GM19238 (cell line): ENCODE results near the gene THBS3.
"Not testable (repeated sequence)": the region's sequence is repeated elsewhere in the genome, so short reads cannot be mapped to it uniquely, and the experiment has no call there.

Source experiments
- DNase-seq: peaks from one replicate; pipeline ENCODE4 v3.0.0; 2011; ENCODE audit warnings: low spot score; ENCODE audit not compliant: insufficient read length

Gene THBS3

DNA sequence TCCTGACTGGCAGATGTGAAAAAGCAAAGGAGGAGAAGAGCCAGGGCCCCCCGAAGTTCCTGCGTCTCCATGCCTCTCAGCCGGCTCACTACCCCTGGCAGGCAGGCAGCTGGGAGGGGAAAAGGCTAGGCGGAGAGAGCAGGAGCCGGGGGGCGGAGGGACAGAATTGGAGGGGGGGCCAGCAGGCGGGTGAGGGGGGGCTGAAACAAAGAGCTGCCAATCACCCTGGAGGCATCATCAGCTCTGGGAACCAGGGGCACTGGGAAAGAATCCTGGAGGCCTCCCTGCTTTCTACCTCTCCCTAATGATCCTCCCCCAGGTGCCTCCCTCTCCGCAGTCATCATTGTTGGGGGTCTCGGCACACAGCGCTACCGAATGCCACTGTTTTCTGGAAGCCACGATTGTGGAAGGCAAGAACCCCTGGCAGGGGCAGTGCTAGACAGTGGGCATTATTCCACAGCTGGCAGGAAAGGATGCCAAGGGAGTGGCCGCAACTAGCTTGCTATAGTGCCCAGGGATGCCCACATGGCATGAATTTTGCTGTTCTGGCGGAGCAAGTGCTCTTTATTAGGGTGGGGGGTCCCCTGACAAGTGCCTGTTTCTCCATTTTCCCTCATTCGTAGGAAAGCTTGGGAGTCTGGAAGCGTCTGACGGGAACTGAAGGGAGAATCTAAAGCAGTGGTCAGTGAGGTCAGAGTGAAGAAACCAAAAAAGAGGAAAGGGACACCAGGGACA lies at the start of gene THBS3:
Gene THBS3, minus strand, starts transcription at position 92 of the 735 bp plus-strand sequence. Its CDS starts 21 bp downstream, at position 71.
- DNase-seq = no peak

DNA sequence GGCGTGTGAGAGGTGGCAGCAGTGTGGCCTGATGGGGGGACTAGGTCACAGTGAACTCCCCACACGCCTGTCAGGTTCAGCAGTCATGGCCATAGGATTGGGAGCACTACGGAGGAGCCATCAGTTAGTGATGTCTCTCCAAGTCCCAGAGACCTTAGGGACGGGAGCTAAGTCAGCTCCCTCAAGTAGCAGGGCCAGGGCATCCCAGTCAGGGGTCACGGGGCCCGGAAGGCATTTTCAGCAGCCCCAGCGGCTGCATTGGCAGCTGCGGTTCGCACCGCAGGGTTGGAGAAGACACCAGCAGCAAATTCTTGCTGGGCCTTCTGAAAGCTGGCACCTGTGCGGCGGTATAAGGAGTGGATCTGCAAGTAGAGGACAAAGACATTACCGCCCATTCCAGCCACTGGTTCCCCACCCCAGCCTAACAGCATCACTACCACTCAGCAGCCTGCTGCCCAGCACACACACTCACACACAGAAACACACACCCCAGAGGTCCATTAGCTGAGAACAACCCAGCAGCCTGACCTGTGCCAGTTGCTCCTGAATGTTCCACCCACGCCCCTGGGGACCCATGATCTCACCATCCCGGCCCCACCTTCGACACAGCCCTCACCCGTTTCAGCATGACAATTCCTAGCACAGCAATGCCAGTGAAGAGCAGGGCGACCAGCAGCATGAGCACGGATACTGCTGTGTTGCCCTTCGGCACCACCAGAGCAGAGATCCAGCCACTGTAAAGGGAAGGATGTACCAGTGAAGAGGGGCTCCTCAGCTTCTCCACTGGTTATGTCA lies 48.6 kb upstream of the THBS3 start:
- no peak for DNase-seq

DNA sequence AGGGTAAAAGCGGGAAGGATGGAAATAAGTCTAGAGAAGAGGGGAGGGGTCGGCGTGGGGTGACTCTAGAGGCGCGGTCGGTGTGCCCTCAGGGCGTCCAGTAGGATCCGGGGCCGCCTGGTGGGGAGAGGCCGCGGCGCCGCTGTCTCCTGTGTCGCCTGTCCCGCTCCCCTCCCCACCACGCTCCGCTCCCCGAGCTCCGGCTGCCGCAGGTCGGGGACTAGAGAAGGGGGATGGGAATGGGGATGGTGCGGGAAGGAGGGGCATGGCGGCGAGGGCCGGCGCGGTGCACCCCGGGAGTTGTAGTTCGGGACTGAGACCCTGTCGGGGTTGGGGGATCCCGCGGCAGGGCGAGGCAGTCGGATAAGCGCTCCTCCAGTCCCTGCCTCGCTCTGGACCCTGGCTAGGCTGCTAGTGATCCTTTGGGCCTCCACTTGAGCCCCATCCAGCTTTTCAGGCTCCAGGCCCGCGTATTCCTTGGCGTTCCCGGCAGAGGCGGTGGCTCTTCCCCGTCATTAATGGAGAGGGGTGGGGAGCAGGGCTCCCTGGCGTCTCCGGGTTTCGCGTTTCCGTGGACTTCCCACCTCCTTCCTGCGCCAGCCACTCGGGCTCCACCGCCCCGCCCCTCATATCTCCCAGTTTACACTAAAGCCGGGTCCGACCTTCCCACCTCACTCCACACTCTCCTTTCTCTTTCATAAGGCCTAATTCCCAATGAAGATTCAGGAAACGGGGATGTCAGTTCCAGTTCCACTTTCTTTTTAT lies 47.7 kb upstream of the THBS3 start, which contains the start of gene ENTREP3:
Gene ENTREP3, minus strand, starts transcription at position 241 of the 765 bp plus-strand sequence. CDS start 606 bp downstream, outside the sequence.
- DNase-seq = peak; percentile 91

DNA sequence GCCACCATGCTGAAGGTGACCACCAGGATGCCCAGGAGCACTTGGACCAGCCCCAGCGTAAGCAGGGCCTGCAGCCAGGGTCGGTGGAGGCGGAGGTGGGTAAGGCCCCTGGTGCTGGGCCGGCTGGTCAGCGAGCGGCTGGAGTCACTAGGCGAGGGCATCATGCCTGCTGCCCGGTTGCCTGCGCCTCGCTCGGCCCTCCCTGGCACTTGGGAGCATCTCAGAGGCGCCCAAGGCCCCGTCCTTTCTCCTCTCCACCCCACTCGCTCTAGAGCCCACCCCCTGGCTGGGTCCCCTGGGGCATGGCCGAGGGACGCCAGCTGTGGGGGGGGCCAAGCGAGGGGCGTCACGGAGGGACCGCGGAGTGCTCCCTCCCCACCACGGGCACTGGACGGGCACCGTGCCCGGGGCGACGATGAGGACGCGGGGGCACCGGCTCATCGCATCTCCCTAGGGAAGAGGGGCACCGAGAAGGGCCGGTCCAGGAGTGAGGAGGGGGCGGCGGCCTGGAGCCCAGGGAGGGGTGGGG lies 47.1 kb upstream of the THBS3 start:
- DNase-seq = peak; percentile 20

DNA sequence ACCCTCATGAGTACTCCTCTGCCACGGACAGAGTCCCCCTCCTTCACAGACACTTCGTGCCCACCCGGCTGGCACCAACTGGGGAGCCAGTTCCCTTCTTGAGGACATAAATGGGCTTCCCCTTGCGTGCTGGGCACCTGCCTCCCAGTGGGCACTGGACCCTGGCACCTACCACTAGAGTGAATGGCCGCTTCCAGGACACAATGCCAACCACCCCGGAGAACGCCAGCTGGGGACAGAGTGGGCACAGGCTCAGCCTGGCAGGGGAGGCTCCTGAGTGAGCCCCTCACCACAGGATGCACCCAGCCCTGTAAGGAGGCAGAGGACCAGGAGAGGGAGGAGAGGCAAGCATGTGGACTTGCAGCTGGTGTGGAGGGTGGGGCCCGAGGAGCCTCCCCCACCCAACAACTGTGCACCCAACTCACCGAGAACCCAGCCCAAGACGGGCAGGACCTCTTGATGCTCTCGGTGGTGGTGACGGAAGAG lies 46.6 kb upstream of the THBS3 start:
- no peak for DNase-seq

DNA sequence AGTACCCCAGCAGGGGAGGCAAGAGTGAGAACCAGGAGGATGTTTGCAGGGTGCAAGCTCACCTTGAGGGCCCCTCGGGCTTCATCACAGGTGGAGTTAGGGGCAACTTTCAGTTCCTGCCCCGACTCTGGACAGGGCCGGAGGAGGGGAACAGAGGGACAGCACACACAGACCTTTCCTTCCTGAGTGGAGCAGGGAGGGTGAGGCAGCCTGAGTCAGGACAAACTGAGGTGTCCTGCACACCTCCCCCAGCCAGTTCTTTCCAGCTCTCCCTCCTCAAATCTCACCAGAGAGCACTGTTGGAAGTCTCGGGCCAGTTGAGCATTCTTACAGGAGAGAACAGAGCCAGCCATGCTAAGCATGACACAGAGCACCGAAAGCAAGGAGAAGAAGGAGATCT lies 46.1 kb upstream of the THBS3 start:
- DNase-seq = no peak

DNA sequence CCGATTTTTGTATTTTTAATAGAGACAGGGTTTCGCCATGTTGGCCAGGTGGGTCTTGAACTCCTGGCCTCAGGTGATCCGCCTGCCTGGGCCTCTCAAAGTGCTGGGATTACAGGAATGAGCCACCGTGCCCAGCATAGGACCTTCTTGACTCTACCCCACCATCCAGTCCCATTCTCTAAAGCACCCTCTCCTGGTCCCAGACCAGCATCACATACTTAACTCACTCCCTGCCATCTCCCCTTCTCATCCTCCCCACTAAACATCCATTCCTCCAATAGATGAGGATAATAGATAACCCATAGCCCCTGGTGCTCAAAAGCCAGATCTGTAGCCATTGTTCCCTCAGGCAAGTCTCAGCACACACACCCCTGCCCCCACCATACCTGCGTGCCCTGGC lies 45.5 kb upstream of the THBS3 start:
- no peak for DNase-seq

DNA sequence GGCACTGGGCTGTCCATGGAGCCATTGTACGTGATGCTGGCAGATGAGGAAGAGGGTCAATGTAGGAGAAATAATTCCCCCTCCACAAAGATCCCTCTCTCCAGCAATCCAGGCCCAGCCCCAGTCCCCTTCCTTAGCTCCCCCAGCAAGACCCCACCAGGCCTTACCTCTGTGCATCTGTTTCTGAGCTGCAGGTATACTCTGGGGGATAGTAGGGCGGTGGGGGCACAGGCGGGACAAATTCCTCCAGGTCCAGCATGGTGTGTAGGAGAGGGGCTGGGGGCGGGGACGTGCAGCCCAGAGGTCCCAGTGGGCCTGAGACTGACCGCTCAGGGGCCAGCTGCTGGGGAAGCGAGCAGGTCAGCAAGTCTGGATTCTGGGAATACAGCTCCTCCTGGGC lies 43.9 kb upstream of the THBS3 start:
- no peak for DNase-seq

DNA sequence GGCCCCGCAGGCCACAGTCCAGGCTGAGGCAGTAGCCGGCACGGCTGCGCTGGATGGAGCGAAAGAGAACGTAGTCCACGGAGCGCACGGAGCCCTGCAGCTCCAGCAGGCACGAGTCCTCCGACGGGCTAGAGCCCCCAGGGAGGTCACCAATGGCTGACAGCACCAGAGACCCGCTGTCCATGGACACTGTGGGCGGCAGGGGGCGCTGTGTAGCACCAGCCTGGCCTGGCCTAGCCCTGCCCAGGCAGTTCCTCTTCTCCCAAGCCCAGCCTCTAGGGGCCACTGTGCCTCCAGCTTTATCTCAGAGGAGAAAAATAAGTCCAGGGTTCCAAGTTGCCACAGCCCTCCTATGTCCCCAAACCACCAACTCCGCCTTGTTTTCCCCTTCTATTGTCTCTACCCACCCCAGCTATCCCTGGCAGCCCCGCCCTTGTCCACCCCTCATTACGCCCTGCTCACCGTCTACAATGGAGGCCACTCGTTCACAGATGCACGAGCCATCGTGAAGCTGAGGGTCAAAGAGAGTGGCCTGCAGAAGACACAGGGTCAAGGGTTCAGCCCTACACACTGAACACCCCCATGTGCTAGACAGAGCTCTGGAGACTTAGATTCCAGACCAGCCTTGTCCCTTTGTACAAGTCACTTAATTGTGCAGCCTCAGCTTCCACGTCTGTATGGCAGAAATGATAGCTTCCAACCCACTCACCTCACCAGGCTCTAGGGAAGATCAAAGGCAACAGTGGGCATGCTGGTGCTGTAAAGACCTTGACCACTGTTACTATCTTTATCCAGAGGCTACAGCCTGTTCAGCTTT lies 43.1 kb upstream of the THBS3 start:
- DNase-seq = peak; percentile 98

DNA sequence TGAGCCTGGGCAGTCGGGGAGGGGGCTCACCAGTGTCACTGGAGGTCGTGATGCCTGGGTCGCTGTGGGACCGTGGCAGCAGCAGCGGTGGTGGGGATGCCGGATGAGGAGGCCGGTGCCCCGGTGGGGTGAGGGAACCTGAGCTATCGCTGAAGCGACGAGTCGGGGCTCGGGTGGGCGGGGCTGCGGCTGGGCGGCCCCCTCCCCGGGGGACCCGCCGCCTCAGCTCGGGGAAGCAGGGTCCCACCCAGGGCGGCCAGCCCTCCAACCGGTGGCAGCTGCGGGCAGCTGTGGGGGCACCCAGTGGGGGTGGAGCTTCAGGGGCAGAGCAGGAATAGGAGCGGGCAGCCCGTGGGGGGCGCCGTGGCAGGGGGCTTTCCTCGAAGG lies 42.5 kb upstream of the THBS3 start:
- no peak for DNase-seq

DNA sequence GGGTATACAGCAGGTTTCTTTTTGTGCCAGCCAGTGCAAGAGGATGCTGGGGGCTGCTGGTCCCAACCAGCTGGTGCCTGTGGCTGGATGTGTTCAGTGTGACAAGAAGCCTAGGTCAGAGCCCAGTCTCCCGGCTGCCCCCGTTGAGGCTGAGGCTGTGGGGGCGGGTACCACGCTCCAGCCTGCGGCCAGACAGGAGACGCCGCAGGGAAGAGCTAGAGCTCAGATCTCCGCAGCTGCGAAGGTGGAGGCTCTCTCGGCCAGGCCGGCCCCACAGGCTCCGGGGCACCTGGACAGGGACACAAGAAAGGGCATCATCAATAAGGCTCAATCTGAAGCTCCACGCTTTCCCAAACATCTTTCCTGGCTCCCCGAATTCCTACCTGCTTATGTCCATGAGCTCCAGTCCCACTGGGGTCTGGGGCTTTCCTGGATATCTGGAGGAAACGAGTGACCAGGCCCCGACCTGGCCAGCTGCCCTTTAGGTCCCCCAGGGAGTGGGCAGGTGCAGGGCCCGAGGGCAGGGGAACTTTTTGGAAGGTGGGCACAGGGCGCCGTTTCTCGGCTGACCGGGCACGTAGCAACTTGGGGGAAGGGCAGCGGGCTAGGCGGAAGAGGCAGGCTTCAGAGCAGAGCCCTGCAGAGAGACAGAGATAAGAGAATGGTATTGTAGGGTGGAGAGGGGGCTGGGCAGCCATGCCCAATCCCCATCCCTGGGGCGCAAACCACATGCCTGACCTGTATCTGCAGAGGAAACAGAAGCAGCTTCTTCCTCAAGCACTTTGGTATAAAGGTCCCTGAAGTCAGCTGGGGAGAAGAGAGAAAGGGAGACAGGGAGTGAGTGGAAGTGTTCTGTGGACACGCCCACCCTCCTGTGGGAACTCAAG lies 40.2 kb upstream of the THBS3 start:
- DNase-seq = no peak

DNA sequence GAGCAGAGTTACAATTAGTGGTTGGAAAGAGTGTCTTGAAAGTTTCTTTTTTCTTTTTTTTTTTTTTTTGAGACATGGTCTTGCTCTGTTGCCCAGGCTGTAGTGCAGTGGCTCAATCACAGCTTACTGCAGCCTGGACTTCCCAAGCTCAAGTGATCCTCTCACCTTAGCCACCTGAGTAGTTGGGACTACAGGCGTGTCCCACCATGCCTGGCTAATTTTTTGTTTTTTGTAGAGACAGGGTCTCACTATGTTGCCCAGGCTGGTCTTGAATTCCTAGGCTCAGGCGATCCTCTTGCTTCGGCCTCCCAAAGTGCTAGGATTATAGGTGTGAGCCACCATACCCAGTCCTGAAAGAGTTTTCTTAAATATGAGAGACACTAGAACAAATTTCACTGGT lies 39.1 kb upstream of the THBS3 start:
- DNase-seq = not testable (repeated sequence)

DNA sequence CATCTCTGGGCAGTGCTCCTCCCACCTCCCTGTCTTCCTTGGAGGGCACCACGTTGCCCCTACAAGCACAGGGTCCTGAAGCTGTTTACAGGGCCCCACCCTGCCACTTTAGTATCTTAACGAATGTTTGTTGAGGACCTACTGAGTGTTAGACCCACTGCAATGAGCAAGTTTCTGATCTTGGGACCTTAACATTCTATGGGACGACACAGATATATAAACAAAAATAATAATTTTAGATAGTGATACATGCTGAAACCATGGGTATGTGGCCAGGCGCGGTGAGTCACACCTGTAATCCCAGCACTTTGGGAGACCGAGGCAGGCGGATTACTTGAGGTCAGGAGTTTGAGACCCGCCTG lies 37.4 kb upstream of the THBS3 start:
- no peak for DNase-seq

DNA sequence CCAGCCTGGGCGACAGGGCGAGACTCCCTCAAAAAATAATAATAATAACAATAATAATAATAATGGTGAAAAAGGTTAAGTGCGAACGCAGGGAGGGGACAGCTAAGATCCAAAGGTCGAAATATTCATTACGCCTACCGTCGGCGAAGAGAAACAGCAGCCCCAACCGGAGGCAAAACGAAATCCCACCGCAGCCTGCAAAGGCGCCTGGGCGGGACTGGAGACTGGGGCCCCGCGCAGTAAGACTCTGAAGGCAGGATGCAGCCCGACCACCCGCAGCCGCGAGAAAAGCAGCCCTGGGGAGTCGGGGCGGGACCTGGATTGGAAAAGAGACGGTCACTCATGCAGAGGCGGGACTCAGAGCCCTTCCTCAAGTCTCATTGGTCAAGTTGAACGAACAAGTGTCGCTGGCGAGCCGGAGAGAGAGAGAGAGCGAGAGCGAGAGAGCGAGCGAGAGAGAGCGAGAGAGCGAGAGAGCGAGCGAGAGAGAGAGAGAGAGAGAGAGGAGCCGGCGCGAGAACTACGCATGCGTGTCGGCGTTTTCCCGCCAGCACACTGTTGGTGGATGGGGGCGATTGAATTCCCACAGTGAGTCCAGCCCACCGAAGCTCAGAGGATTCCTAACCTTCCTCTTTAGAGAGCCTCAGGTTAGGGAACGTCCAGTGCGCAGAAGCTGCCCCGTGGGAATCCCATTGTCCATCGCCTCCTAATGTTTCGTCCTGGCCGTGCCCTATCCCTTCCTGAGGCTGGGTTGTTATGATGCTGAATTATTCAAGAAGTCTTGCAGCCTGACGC lies 36.9 kb upstream of the THBS3 start:
- DNase-seq = peak; percentile 96

DNA sequence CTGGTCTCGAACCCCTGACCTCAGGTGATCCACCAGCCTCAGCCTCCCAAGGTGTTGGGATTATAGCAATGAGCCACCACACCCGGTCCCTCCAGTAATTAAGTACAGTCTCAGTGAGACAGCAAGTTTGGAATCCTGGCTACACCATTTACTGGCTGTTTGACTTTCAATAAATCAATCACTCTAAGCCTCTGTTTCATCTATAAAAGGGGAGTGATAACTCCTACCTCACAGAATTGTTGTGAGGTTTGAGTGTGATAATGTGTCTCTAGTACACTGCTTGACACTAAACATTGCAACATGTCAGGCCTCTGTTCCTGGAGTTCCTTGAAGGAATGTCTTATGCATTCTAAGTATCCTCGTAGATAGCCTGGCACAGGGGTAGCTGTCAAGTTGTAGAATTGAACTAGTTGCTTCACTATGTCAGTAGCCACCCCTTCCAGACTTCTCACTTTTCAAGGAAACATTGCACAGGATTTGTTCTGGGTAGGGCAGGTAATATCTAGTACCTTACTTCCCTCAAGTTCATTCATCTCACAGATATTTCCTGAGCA lies 35.2 kb upstream of the THBS3 start:
- no peak for DNase-seq

DNA sequence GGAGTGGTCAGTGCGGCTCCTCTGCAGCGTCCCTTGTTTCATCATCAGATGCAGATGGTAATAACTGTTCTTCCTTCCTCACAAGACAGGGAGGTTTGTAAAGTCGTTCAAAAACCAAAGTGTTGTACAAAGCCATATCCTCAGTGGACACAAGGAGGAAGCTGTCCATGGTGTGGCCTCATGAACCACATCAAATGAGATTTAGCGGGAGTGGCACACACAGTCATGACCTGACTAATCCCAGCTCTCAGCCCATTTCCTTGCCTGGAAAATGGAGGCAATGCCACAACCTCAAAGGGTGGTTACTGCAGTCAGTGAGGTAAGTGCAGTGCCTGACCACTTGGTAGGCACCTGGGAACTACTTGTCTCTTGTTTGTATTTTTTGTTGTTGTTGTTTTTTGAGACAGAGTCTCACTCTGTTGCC lies 34.2 kb upstream of the THBS3 start:
- DNase-seq = no peak

DNA sequence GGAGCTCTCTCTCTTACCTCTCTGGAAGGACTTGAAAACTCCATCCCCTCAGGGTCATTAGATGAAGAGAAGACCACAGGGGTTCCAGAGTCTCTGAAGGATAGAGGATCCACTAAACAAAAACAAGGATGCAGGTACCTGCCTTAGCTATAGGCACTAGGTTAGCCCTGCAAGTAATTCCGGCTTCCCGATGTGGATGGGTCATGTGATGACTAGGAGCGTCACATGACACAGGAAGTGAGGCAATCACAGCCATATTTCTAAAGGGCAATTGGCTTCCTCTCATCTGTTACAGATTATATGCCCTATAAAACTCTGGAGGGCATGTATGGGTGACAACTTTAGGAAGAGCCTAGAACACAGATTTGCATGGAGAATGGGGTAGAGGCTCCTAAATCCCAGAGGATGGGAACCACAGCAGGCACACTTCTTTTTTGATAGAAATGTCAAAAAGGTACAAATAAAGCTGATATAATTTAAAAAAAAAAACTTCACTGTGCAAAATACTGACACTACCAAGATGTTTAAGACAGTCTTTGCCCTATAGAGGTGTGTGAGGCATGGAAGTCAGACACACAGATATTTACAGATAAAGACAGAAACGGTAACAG lies 33.5 kb upstream of the THBS3 start:
- peak; percentile 67 for DNase-seq

DNA sequence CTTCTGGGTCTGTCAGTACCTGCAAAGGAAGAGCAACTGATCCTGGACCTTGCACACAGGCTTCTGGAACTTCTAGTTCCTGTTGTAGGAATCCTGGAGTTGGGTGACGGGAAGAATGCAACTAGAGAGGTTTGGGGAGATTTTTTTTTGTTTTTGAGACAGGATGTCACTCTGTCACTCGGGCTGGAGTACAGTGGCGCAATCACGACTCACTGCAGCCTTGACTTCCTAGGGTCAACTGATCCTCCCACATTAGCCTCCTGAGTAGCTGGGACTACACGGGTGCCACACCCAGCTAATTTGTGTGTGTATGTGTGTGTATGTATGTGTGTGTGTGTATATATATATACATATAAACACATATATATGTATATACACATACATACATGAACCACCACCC lies 28.8 kb upstream of the THBS3 start:
- DNase-seq = no peak
